Measurements from ENCODE around the gene AADACL2.

Gene AADACL2

GRCh38 chr3:151733613-151734012, at the start of gene AADACL2:
AADACL2 (plus strand) TSS chr3:151733927; CDS start chr3:151734036, 109 bp downstream.
- TF ChIP-seq GATA1 (IDR thresholded peaks at IDR 0.05; ENCODE audit: low read depth, low read length) (no peak), POLR2A (IDR thresholded peaks at IDR 0.05; ENCODE audit: low read length) (no peak)
- DNase-seq, result no peak

GRCh38 chr3:151684094-151684493, 49.6 kb upstream of the AADACL2 start:
- no peak for DNase-seq
- no peak for TF ChIP-seq GATA1 (IDR thresholded peaks at IDR 0.05; ENCODE audit: low read depth, low read length)
- TF ChIP-seq POLR2A (IDR thresholded peaks at IDR 0.05; ENCODE audit: low read length), result no peak

GRCh38 chr3:151686257-151686656, 47.5 kb upstream of the AADACL2 start:
- no peak for TF ChIP-seq GATA1 (IDR thresholded peaks at IDR 0.05; ENCODE audit: low read depth, low read length)
- no peak for TF ChIP-seq POLR2A (IDR thresholded peaks at IDR 0.05; ENCODE audit: low read length)
- no peak for DNase-seq

- no peak for TF ChIP-seq GATA1 (IDR thresholded peaks at IDR 0.05; ENCODE audit: low read depth, low read length)
- TF ChIP-seq POLR2A (IDR thresholded peaks at IDR 0.05; ENCODE audit: low read length), result no peak
- no peak for DNase-seq
Observed at GRCh38 chr3:151687076-151687475, 46.7 kb upstream of the AADACL2 start.

- no peak for DNase-seq
- TF ChIP-seq POLR2A (IDR thresholded peaks at IDR 0.05; ENCODE audit: low read length), result no peak
- TF ChIP-seq GATA1 (IDR thresholded peaks at IDR 0.05; ENCODE audit: low read depth, low read length), result no peak
Observed at GRCh38 chr3:151688571-151688970, 45.2 kb upstream of the AADACL2 start.

- DNase-seq, result no peak
- TF ChIP-seq POLR2A (IDR thresholded peaks at IDR 0.05; ENCODE audit: low read length) (no peak), GATA1 (IDR thresholded peaks at IDR 0.05; ENCODE audit: low read depth, low read length) (no peak)
Observed at GRCh38 chr3:151690645-151691044, 43.1 kb upstream of the AADACL2 start.

- DNase-seq, result no peak
- no peak for TF ChIP-seq GATA1 (IDR thresholded peaks at IDR 0.05; ENCODE audit: low read depth, low read length)
Observed at GRCh38 chr3:151697496-151697895, 36.2 kb upstream of the AADACL2 start.

- TF ChIP-seq GATA1 (IDR thresholded peaks at IDR 0.05; ENCODE audit: low read depth, low read length) (no peak), POLR2A (IDR thresholded peaks at IDR 0.05; ENCODE audit: low read length) (no peak)
- DNase-seq, result no peak
Observed at GRCh38 chr3:151707216-151707615, 26.5 kb upstream of the AADACL2 start.

GRCh38 chr3:151708868-151709267, 24.9 kb upstream of the AADACL2 start:
- no peak for TF ChIP-seq GATA1 (IDR thresholded peaks at IDR 0.05; ENCODE audit: low read depth, low read length)
- TF ChIP-seq POLR2A (IDR thresholded peaks at IDR 0.05; ENCODE audit: low read length), result no peak
- no peak for DNase-seq

GRCh38 chr3:151709847-151710246, 23.9 kb upstream of the AADACL2 start:
- DNase-seq, result no peak
- no peak for TF ChIP-seq GATA1 (IDR thresholded peaks at IDR 0.05; ENCODE audit: low read depth, low read length)
- no peak for TF ChIP-seq POLR2A (IDR thresholded peaks at IDR 0.05; ENCODE audit: low read length)

GRCh38 chr3:151721294-151721693, 12.4 kb upstream of the AADACL2 start:
- no peak for DNase-seq
- TF ChIP-seq POLR2A (IDR thresholded peaks at IDR 0.05; ENCODE audit: low read length), result no peak
- no peak for TF ChIP-seq GATA1 (IDR thresholded peaks at IDR 0.05; ENCODE audit: low read depth, low read length)

GRCh38 chr3:151722856-151723255, 10.9 kb upstream of the AADACL2 start:
- TF ChIP-seq POLR2A (IDR thresholded peaks at IDR 0.05; ENCODE audit: low read length) (no peak), GATA1 (IDR thresholded peaks at IDR 0.05; ENCODE audit: low read depth, low read length) (no peak)
- no peak for DNase-seq

- TF ChIP-seq GATA1 (IDR thresholded peaks at IDR 0.05; ENCODE audit: low read depth, low read length) (no peak), POLR2A (IDR thresholded peaks at IDR 0.05; ENCODE audit: low read length) (no peak)
- no peak for DNase-seq
Observed at GRCh38 chr3:151724576-151725562, 8.9 kb upstream of the AADACL2 start.

GRCh38 chr3:151726016-151726415, 7.7 kb upstream of the AADACL2 start:
- TF ChIP-seq GATA1 (IDR thresholded peaks at IDR 0.05; ENCODE audit: low read depth, low read length) (no peak), POLR2A (IDR thresholded peaks at IDR 0.05; ENCODE audit: low read length) (no peak)
- peak in 1 of 2 experiments; percentile 26 for DNase-seq

- no peak for DNase-seq
- TF ChIP-seq POLR2A (IDR thresholded peaks at IDR 0.05; ENCODE audit: low read length) (no peak), GATA1 (IDR thresholded peaks at IDR 0.05; ENCODE audit: low read depth, low read length) (no peak)
Observed at GRCh38 chr3:151732861-151733260, 866 bp upstream of the AADACL2 start.

All from erythroblast (primary cell).